ENCODE data around the gene CTNNAL1. TPM values are rescaled to one million over a fixed set of nuclear protein-coding genes. Genes with fewer than 3 reads are reported as not detected.

Gene CTNNAL1
- total RNA-seq, 1 donor from 2014 or later = 25.9 TPM

GRCh38 chr9:108919517-108919916 is 93.8 kb downstream of the CTNNAL1 start:
- DNase-seq (ENCODE audit: low spot score) = no peak
- peaks cover 29% of the 10 kb centered on the region for H3K36me3 Mint-ChIP-seq (ENCODE audit: low read depth)
- TF ChIP-seq CTCF (IDR thresholded peaks at IDR 0.05) = no peak
- H3K27me3 Mint-ChIP-seq (ENCODE audit: low read depth) = no peaks in the 10 kb centered on the region
- H3K9me3 Mint-ChIP-seq (ENCODE audit: low read depth) = no peaks in the 10 kb centered on the region
- no peak overlapping the region for H3K4me3 Mint-ChIP-seq (ENCODE audit: unreplicated experiment)
- H3K27ac Mint-ChIP-seq (ENCODE audit: unreplicated experiment) = no peak overlapping the region
- no peaks in the 10 kb centered on the region for H3K4me1 Mint-ChIP-seq (ENCODE audit: low read depth)

GRCh38 chr9:108913391-108913790 is 99.9 kb downstream of the CTNNAL1 start:
- no peak overlapping the region for H3K27ac Mint-ChIP-seq (ENCODE audit: unreplicated experiment)
- H3K36me3 Mint-ChIP-seq (ENCODE audit: low read depth) = peaks cover 44% of the 10 kb centered on the region
- DNase-seq (ENCODE audit: low spot score) = no peak
- TF ChIP-seq CTCF (IDR thresholded peaks at IDR 0.05) = no peak
- H3K4me1 Mint-ChIP-seq (ENCODE audit: low read depth) = no peaks in the 10 kb centered on the region
- no peaks in the 10 kb centered on the region for H3K9me3 Mint-ChIP-seq (ENCODE audit: low read depth)
- H3K27me3 Mint-ChIP-seq (ENCODE audit: low read depth) = no peaks in the 10 kb centered on the region
- no peak overlapping the region for H3K4me3 Mint-ChIP-seq (ENCODE audit: unreplicated experiment)

- no peak for DNase-seq (ENCODE audit: low spot score)
- H3K4me3 Mint-ChIP-seq (ENCODE audit: unreplicated experiment) = no peak overlapping the region
- no peaks in the 10 kb centered on the region for H3K4me1 Mint-ChIP-seq (ENCODE audit: low read depth)
- H3K27me3 Mint-ChIP-seq (ENCODE audit: low read depth) = no peaks in the 10 kb centered on the region
- no peaks in the 10 kb centered on the region for H3K9me3 Mint-ChIP-seq (ENCODE audit: low read depth)
- no peak overlapping the region for H3K27ac Mint-ChIP-seq (ENCODE audit: unreplicated experiment)
- peaks cover 47% of the 10 kb centered on the region for H3K36me3 Mint-ChIP-seq (ENCODE audit: low read depth)
- no peak for TF ChIP-seq CTCF (IDR thresholded peaks at IDR 0.05)
Observed at GRCh38 chr9:108911820-108912219, 101.5 kb downstream of the CTNNAL1 start.

GRCh38 chr9:108910914-108911313 is 102.4 kb downstream of the CTNNAL1 start:
- TF ChIP-seq CTCF (IDR thresholded peaks at IDR 0.05) = no peak
- Mint-ChIP-seq H3K27me3 (ENCODE audit: low read depth) (no peaks in the 10 kb centered on the region), H3K4me3 (ENCODE audit: unreplicated experiment) (no peak overlapping the region), H3K9me3 (ENCODE audit: low read depth) (no peaks in the 10 kb centered on the region), H3K27ac (ENCODE audit: unreplicated experiment) (no peak overlapping the region), H3K4me1 (ENCODE audit: low read depth) (no peaks in the 10 kb centered on the region), H3K36me3 (ENCODE audit: low read depth) (peaks cover 47% of the 10 kb centered on the region)
- no peak for DNase-seq (ENCODE audit: low spot score)

- H3K4me3 Mint-ChIP-seq (ENCODE audit: unreplicated experiment) = no peak overlapping the region
- H3K9me3 Mint-ChIP-seq (ENCODE audit: low read depth) = no peaks in the 10 kb centered on the region
- no peak for TF ChIP-seq CTCF (IDR thresholded peaks at IDR 0.05)
- H3K27me3 Mint-ChIP-seq (ENCODE audit: low read depth) = no peaks in the 10 kb centered on the region
- peaks cover 43% of the 10 kb centered on the region for H3K36me3 Mint-ChIP-seq (ENCODE audit: low read depth)
- H3K4me1 Mint-ChIP-seq (ENCODE audit: low read depth) = no peaks in the 10 kb centered on the region
- H3K27ac Mint-ChIP-seq (ENCODE audit: unreplicated experiment) = no peak overlapping the region
- DNase-seq (ENCODE audit: low spot score) = no peak
Observed at GRCh38 chr9:108910402-108910801, 102.9 kb downstream of the CTNNAL1 start.

Measured in chondrocyte (in vitro differentiated cells).